GM12801 (cell line): Measurements from ENCODE around the gene NEK5.

Experiments
- CTCF ChIP-seq: IDR thresholded peaks from one replicate; pipeline ENCODE4 v1.5.1; 2011; ENCODE audit warnings: control low read depth; ENCODE audit not compliant: insufficient read length; ENCODE audit errors: extremely low read depth

NEK5 gene

GRCh38 chr13:52025475-52026245 is 103.2 kb downstream of the NEK5 start:
- no peak for TF ChIP-seq CTCF

GRCh38 chr13:52024481-52024880 is 104.4 kb downstream of the NEK5 start, which contains the start of gene UTP14C:
UTP14C (plus strand) TSS chr13:52024691; CDS start chr13:52028805, 4,114 bp downstream.
- TF ChIP-seq CTCF, result no peak

GRCh38 chr13:52022356-52022755 is 106.5 kb downstream of the NEK5 start:
- TF ChIP-seq CTCF, result no peak

- TF ChIP-seq CTCF, result no peak
Measured at GRCh38 chr13:52020191-52020590, 108.7 kb downstream of the NEK5 start.

- TF ChIP-seq CTCF, result no peak
Measured at GRCh38 chr13:52016296-52016695, 112.6 kb downstream of the NEK5 start.

- TF ChIP-seq CTCF, result no peak
Measured at GRCh38 chr13:52012512-52012836, 116.4 kb downstream of the NEK5 start.

GRCh38 chr13:52011632-52012511 is 117.0 kb downstream of the NEK5 start, which contains the start of gene ALG11:
ALG11 (plus strand) TSS chr13:52012398; CDS start chr13:52012419, 21 bp downstream.
- TF ChIP-seq CTCF, result no peak
